Peyer's patch (tissue), 4 donors: ENCODE measurements around the gene TNIK.

Source experiments
- POLR2A ChIP-seq, 2 donors: fragments of 450-650 bp; IDR thresholded peaks; one replicate each; pipeline ENCODE4 v1.5.1; 2017; ENCODE audit warnings: antibody characterized with exemption in 2 of 2, mild to moderate bottlenecking in 2 of 2, moderate library complexity in 2 of 2
- TF ChIP-seq, protein P1 (sequence below), 6 experiments: fragments of 450-650 bp in 4 of 6; fragments of 200-600 bp in 2 of 6; sonication (generic) in 1 of 6; IDR thresholded peaks; one replicate each; pipeline ENCODE4 v1.5.1; 2017 to 2019; ENCODE audit warnings: antibody characterized with exemption in 6 of 6, mild to moderate bottlenecking in 3 of 6, moderate library complexity in 1 of 6

- TF ChIP-seq, protein P1, sequence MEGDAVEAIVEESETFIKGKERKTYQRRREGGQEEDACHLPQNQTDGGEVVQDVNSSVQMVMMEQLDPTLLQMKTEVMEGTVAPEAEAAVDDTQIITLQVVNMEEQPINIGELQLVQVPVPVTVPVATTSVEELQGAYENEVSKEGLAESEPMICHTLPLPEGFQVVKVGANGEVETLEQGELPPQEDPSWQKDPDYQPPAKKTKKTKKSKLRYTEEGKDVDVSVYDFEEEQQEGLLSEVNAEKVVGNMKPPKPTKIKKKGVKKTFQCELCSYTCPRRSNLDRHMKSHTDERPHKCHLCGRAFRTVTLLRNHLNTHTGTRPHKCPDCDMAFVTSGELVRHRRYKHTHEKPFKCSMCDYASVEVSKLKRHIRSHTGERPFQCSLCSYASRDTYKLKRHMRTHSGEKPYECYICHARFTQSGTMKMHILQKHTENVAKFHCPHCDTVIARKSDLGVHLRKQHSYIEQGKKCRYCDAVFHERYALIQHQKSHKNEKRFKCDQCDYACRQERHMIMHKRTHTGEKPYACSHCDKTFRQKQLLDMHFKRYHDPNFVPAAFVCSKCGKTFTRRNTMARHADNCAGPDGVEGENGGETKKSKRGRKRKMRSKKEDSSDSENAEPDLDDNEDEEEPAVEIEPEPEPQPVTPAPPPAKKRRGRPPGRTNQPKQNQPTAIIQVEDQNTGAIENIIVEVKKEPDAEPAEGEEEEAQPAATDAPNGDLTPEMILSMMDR (IDR thresholded peaks at IDR 0.05): no peak
- no peak for TF ChIP-seq POLR2A (IDR thresholded peaks at IDR 0.05)
Observed at GRCh38 chr3:171185959-171186358, 274.2 kb downstream of the TNIK start.
